ENCODE data around the gene UBTD2. TPM values are rescaled to one million over a fixed set of nuclear protein-coding genes. Genes with fewer than 3 reads are reported as not detected.
"Not testable (repeated sequence)": the region's sequence is repeated elsewhere in the genome, so short reads cannot be mapped to it uniquely, and the experiment has no call there.

Gene UBTD2
- polyA plus RNA-seq, 6 donors from 2014 or later, result 3.2 to 5.7 (median 4.1) TPM; not detected in 1

DNA sequence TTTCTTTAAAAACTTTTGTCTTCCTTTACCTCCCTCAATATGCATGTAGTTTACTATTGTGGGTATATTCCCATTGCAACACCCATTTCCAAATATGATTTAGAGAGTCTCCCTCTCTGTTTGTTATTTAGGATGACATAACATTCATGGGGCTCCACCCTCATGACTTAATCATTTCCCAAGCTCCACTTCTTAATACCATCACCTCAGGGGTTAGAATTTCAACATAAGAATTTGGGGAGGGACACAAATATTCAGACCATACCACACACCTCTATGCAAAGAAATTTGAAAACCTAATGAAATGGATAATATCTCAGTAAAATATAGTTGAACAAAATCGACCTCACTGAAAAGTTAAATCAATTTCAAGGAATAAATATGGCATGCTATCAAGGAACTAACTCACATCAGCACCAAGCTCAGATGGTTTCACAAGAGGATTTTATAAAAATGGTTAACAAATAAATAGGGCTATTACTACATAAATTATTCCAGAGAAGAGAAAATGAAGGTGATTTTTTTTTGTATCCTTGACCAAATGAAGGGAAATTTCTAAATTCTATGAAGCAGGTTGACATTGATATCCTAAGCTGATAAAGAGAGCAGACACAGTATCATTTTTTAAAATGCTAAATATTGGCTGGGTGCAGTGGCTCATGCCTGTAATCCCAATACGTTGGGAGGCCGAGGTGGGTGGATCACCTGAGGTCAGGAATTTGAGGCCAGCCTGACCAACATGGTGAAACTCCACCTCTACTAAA lies 20.2 kb upstream of the UBTD2 start:
- ATAC-seq (ENCODE audit: low read depth in 2 of 2), result no peak
- Mint-ChIP-seq H3K36me3 (no peaks in the 10 kb centered on the region), H3K4me1 (no peaks in the 10 kb centered on the region)

GRCh38 chr5:172303162-172303561 lies 19.6 kb upstream of the UBTD2 start:
- peaks cover 0 to 20% (median 8%) of the 10 kb centered on the region in 7 donors for H3K9me3 Mint-ChIP-seq
- ATAC-seq (ENCODE audit: low read depth in 2 of 2) (no peak), DNase-seq (no peak)
- no peak overlapping the region for H3K4me3 Mint-ChIP-seq
- H3K27ac Mint-ChIP-seq, result no peak overlapping the region
- no peaks in the 10 kb centered on the region for H3K4me1 Mint-ChIP-seq
- no peaks in the 10 kb centered on the region for H3K36me3 Mint-ChIP-seq
- H3K27me3 Mint-ChIP-seq, result peaks cover 0 to 11% (median 7%) of the 10 kb centered on the region in 3 donors

More for the DNA sequence above, 20.2 kb upstream of the UBTD2 start:
- no peak for DNase-seq
- Mint-ChIP-seq H3K27me3 (peaks cover 3 to 11% (median 7%) of the 10 kb centered on the region in 3 donors), H3K27ac (no peak overlapping the region), H3K4me3 (no peak overlapping the region), H3K9me3 (peaks cover 0 to 20% (median 8%) of the 10 kb centered on the region in 7 donors)

DNA sequence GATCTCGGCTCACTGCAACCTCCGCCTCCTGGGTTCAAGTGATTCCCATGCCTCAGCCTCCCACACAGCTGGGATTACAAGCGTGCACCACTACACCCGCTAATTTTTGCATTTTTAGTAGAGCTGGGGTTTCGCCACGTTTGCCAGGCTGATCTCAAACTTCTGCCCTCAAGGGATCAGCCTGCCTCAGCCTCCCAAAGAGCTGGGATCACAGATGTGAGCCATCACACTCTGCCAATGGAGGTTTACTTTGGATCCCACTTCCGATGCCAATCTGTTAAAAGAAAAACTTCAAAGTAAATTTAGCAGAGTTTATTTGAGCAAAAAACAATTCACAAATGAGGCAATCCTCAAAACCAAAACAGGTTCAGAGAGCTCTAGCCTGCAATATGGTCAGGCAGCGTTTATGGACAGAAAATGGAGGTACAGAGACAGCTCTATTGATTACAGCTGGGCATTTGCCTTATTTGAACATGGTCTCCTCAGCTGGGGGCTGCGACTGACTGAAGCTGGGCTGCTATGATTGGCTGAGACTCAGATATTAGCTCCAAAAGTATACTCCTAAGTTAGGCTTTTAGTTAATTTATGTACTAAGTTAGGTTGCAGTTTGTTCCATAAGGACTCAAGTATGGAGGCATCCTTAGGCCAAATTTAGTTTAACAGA lies 18.6 kb upstream of the UBTD2 start:
- ATAC-seq (ENCODE audit: low read depth in 2 of 2) (no peak), DNase-seq (no peak)
- no peaks in the 10 kb centered on the region for H3K36me3 Mint-ChIP-seq
- peaks cover 0 to 20% (median 8%) of the 10 kb centered on the region in 7 donors for H3K9me3 Mint-ChIP-seq
- H3K4me3 Mint-ChIP-seq, result no peak overlapping the region
- H3K4me1 Mint-ChIP-seq, result no peaks in the 10 kb centered on the region
- H3K27me3 Mint-ChIP-seq, result peaks cover 0 to 11% (median 7%) of the 10 kb centered on the region in 3 donors
- no peak overlapping the region for H3K27ac Mint-ChIP-seq

DNA sequence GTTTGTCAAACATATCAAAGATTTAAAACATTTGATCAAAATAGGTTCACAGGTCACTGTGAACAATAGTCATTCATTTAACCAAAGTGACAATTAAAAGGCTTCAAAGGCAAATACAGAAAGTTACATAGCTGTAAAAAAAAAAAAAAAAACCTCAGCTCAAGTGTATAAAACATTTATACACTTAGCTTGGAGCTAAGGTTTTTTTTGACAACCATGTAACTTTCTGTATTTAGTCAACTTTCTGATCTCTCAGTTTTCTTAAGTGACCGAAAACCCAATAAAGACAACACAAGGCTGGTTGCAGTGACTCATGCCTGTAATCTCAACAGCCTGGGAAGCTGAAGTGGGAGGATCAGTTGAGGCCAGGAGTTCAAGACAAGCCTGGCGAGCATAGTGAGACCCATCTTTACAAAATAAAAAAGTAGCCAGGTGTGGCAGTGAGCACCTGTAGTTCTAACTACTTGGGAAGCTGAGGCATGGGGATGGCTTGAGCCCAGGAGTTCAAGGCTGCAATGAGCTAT lies 16.4 kb upstream of the UBTD2 start:
- Mint-ChIP-seq H3K4me3 (no peak overlapping the region), H3K4me1 (no peaks in the 10 kb centered on the region), H3K27ac (no peak overlapping the region), H3K27me3 (peaks cover 0 to 11% (median 11%) of the 10 kb centered on the region in 3 donors), H3K36me3 (no peaks in the 10 kb centered on the region), H3K9me3 (peaks cover 0 to 5% (median 0%) of the 10 kb centered on the region in 7 donors)
- DNase-seq, result no peak
- no peak for ATAC-seq (ENCODE audit: low read depth in 2 of 2)

DNA sequence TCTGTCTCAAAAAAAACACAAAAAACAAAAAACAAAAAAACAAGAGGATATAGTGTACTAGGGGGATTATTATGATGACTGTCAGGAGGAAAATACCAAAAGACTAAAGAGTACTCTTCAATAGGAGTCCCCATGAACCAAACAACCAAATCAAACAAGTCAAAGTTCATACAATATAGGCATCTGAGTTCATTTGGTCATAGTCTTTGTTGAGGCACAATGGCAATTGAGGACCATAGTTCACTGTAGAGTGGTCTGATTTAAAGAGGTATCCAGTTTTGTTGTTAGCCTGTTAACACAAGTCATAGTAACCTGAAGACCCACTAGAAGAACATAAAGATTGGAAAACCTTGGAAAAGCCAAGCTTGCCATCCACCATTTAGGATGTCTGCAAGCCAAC lies 11.3 kb upstream of the UBTD2 start:
- no peak overlapping the region for H3K27ac Mint-ChIP-seq
- H3K36me3 Mint-ChIP-seq, result no peaks in the 10 kb centered on the region
- H3K9me3 Mint-ChIP-seq, result no peaks in the 10 kb centered on the region
- ATAC-seq (ENCODE audit: low read depth in 2 of 2) (no peak), DNase-seq (no peak)
- peaks cover 0 to 4% (median 0%) of the 10 kb centered on the region in 3 donors for H3K27me3 Mint-ChIP-seq
- peaks cover 0 to 6% (median 5%) of the 10 kb centered on the region in 3 donors for H3K4me1 Mint-ChIP-seq
- no peak overlapping the region for H3K4me3 Mint-ChIP-seq

GRCh38 chr5:172293745-172294342 lies 10.3 kb upstream of the UBTD2 start:
- no peak overlapping the region for H3K27ac Mint-ChIP-seq
- ATAC-seq (ENCODE audit: low read depth in 2 of 2), result no peak
- H3K9me3 Mint-ChIP-seq, result no peaks in the 10 kb centered on the region
- H3K36me3 Mint-ChIP-seq, result no peaks in the 10 kb centered on the region
- H3K27me3 Mint-ChIP-seq, result peaks cover 0 to 4% (median 0%) of the 10 kb centered on the region in 3 donors
- no peak for DNase-seq
- no peak overlapping the region for H3K4me3 Mint-ChIP-seq
- H3K4me1 Mint-ChIP-seq, result peaks cover 0 to 6% (median 5%) of the 10 kb centered on the region in 3 donors

DNA sequence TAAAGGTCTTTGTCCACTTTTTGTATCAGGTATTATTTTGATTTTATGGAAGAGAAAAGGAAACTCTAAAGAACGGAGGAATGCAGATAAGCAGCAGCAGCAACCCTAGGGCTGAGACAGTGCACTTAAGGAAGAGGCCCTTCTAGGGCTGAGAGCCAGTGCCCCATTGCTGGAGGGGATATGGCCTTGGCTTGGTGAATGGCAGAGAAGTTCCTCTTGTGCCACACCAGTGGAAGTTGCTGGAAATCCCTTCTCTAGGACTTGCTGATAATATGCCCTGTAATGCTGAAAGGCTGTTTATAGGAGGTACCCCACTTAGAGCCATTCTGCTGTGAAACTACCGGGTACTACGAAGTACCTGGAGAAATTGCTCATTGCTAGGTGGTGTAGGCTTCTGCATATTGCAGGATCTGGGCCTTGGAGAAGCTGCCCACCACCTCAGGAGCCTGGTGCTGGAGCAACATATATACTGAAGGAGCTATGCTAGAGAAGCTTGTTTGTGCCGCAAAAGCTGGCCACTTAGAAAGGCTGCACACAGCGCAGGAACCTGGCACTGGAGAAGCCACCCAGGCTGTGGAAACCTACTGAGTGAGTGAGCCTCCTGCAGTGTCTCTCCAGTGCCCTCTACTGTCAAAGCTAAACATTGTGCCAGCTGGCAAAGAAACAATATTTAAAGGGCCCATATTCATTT lies 9.6 kb upstream of the UBTD2 start:
- DNase-seq, result peak; percentile 64
- peaks cover 0 to 4% (median 0%) of the 10 kb centered on the region in 3 donors for H3K27me3 Mint-ChIP-seq
- peaks cover 0 to 6% (median 5%) of the 10 kb centered on the region in 3 donors for H3K4me1 Mint-ChIP-seq
- peak; percentile 89 to 98 for ATAC-seq (ENCODE audit: low read depth in 2 of 2)
- H3K36me3 Mint-ChIP-seq, result no peaks in the 10 kb centered on the region
- H3K4me3 Mint-ChIP-seq, result no peak overlapping the region
- H3K9me3 Mint-ChIP-seq, result no peaks in the 10 kb centered on the region
- H3K27ac Mint-ChIP-seq, result no peak overlapping the region

DNA sequence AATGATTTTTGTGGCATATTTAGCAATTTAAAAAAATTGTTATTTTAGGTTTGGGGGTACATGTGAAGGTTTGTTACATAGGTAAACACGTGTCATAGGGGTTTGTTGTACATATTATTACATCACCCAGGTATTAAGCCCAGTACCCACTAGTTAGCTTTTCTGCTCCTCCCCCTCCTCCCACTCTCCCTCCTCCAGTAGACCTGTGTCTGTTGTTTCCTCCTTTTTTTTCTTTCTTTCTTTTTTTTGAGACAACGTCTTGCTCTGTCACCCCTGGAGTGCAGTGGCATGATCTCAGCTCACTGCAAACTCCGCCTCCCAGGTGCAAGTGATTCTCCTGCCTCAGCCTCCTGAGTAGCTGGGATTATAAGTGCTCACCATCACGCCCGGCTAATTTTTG lies 8.3 kb upstream of the UBTD2 start:
- H3K27me3 Mint-ChIP-seq; H3K4me1 Mint-ChIP-seq; H3K27ac Mint-ChIP-seq; DNase-seq; H3K9me3 Mint-ChIP-seq; H3K36me3 Mint-ChIP-seq; H3K4me3 Mint-ChIP-seq; ATAC-seq (ENCODE audit: low read depth in 2 of 2): not testable (repeated sequence)

DNA sequence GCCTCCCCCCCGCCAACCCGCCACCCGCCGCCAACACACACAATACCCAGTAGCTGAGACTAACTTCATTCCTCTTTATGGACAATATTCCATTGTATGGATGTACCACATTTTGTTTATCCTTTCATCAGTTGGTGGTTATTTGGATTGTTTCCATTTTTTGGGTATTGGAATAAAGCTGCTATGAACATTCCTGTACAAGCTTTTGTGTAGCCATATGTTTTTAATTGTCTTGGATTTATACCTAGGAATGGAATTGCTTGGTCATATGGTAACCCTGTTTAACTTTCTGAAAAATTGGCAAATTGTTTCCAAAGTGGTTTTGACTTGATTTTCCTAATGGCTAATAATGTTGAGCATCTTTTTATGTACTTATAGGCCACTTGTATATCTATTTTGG lies 4.9 kb upstream of the UBTD2 start:
- no peaks in the 10 kb centered on the region for H3K9me3 Mint-ChIP-seq
- H3K4me1 Mint-ChIP-seq, result peaks cover 0 to 11% (median 6%) of the 10 kb centered on the region in 3 donors
- DNase-seq, result no peak
- no peak overlapping the region for H3K27ac Mint-ChIP-seq
- no peak overlapping the region for H3K4me3 Mint-ChIP-seq
- H3K27me3 Mint-ChIP-seq, result no peaks in the 10 kb centered on the region
- ATAC-seq (ENCODE audit: low read depth in 2 of 2), result no peak
- no peaks in the 10 kb centered on the region for H3K36me3 Mint-ChIP-seq

- not testable (repeated sequence) for H3K27me3 Mint-ChIP-seq; H3K36me3 Mint-ChIP-seq; H3K9me3 Mint-ChIP-seq; ATAC-seq (ENCODE audit: low read depth in 2 of 2); H3K27ac Mint-ChIP-seq; DNase-seq
- H3K4me1 Mint-ChIP-seq, result peaks cover 6 to 13% (median 10%) of the 10 kb centered on the region in 3 donors
- H3K4me3 Mint-ChIP-seq, result peak overlapping the region in 1 of 8 donors; percentile 30
Observed at GRCh38 chr5:172287140-172287539, 3.6 kb upstream of the UBTD2 start.

DNA sequence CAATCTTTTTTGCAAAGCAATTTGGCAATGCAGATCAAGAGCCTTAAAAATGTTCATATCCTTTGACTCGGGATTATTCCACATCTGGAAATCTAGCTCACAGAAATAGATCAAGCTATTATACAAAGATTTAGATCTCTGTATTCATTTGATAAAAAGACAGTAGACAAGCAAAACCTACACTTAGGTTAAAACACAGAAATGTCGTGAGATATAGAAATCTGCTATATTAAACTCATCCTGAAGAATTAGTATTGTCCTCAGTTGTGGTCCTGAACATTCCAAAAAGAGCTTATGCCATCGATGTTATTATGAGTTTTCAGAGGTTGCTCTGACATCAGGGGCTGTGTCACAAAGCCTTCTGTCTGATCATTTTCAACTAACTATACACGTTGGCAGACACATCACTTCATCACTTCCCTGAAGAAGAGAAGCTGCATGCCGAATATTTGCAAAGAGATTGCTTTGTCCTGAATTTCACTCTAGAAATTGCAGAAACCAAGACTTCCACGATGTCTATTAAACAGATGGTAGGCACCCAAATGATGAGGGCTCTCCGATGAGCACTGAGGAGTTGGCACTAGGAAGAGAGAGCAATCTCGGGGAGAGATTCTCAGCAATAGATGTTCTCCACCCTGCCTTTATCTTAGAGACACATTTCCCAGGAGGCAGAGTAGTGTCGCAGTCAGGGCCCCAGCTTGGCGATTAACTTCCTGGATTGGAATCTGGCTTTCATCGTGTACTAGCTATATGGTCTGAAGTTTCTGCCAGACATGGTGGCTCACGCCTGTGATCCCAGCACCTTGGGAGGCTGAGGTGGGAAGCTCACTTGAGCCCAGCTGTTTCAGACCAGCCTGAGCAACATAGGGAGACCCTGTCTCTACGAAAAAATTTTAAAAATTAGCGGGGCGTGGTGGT lies 1.9 kb upstream of the UBTD2 start:
- Mint-ChIP-seq H3K27me3 (no peaks in the 10 kb centered on the region), H3K36me3 (no peaks in the 10 kb centered on the region), H3K4me3 (peak overlapping the region; percentile 35 to 97 (median 90)), H3K4me1 (peaks cover 12 to 21% (median 13%) of the 10 kb centered on the region in 3 donors), H3K27ac (peak overlapping the region in 4 of 6 donors; percentile 24 to 96 (median 68)), H3K9me3 (no peaks in the 10 kb centered on the region)
- ATAC-seq (ENCODE audit: low read depth in 2 of 2) (no peak), DNase-seq (no peak)

- Mint-ChIP-seq H3K9me3 (no peaks in the 10 kb centered on the region), H3K4me1 (peaks cover 12 to 24% (median 19%) of the 10 kb centered on the region in 3 donors), H3K27me3 (no peaks in the 10 kb centered on the region), H3K4me3 (peak overlapping the region; percentile 86 to 97 (median 92)), H3K27ac (peak overlapping the region; percentile 56 to 96 (median 81)), H3K36me3 (no peaks in the 10 kb centered on the region)
- no peak for ATAC-seq (ENCODE audit: low read depth in 2 of 2)
- no peak for DNase-seq
Observed at GRCh38 chr5:172284611-172284980, 1.0 kb upstream of the UBTD2 start.

Data from naive B cell (primary cell).